Occipital lobe (tissue), 2 donors: ENCODE results near the gene SOST. TPM values are rescaled to one million over a fixed set of nuclear protein-coding genes. Genes with fewer than 3 reads are reported as not detected.
A peak's percentile ranks its signal among the peaks of the same experiment; 100 is the strongest.

Source experiments
- DNase-seq: peaks from one replicate; lab custom pipeline; 2025; lab: John Stamatoyannopoulos, UW
- total RNA-seq: library from RNA; depleted of rRNA; stranded (reverse); fragments of >200 nt; gene quantifications from one replicate; pipeline ENCODE4 v1.2.3, GENCODE V29; 2014

SOST gene
- total RNA-seq, 1 donor from 2014 or later, result not detected

DNA sequence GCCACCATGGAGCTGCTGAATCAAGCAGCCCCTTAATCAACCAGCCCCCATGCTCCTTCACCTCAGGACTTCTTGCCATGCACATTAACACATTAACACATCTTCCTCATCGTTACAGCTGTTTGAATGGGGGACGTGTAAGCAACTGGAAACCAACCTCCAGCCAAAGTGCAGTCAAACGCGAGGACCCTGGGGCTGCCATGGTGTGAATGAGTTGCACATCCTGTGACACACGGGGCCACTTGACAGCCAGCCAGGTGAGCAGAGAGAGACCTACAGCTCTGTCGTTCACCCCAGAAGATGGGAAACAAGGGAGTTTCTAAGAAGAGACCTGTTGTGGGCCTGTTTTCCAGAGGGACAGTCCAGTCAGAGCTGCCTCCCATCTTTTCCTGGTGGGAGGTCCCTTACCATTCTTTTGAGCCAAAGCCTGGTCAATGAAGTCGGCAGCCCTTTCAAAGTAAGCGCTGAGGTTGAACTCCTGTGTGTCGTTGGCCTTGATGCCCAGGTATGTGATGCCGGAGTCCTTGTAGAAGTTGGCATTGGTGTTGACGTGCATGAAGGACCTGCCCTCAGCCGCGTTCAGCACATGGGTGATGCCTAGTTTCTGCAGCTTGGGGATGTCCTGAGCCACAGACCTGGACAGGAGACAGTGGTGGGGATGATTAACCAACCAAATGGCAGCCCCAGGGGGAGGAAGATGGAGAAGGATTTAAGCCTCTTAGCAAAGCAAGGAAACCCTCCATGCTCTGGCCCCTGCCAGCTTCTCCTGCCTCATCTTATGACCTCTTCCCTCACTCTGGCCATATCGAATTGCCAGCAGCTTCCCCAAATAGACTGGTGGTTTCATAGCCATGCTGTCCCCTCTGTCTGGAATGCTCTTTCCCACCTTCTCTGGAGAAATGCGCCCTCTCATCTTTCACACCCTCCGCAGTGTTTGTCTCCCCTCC is 16.0 kb upstream of the SOST start:
- no peak for DNase-seq

DNA sequence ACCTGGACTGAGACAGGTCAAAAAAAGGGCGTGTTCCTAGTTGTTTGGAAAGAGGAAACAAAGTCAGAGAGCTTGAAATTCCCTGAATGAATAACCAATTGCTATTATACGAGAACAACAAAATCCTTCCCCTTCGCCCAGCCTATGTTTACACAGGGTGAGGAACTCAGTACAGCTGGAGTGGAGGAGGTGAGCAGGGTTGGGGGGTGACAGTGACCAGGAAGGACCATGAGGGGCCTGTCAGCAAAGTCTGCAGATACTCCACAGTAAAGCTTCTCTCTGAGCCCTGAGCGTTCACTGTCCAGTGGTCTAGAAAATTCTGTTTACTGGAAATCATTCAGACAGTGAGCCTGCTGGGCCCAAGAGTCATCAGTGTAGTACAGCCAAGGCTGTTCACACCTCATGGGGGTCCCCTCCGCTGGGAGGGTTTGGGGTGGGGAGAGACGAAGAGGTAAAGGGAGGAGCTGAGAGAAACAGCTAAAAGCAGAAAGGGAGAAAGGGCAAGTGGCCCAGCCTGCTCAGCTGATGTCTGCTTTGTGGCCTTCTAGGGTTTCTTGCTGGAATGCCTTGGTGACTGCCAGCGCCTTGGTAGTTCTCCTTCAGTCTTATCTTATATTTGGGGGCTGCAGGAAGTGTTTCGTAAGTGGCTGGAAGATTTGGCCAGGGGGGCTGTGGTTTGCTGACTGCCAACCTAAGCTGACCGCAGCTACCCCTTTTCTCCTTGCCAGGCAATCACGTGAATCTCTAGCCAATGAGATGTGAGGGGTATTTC is 14.5 kb upstream of the SOST start:
- DNase-seq, result no peak

DNA sequence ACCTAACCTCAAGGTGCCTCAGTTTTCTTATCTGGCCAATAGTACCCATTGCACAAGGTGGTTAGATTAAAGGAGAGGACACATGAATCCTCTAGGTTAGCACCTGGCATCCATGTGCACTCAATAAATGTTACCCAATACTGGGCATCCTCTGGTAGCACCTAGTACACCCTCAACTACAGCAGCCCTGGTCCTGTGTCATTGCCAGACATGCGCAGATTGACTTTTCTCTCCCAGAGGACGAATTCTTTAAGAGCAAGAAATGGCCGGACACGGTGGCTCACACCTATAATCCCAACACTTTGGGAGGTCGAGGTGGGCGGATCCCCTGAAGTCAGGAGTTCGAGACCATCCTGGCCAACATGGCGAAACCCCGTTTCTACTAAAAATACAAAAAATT is 12.9 kb upstream of the SOST start:
- no peak for DNase-seq

DNA sequence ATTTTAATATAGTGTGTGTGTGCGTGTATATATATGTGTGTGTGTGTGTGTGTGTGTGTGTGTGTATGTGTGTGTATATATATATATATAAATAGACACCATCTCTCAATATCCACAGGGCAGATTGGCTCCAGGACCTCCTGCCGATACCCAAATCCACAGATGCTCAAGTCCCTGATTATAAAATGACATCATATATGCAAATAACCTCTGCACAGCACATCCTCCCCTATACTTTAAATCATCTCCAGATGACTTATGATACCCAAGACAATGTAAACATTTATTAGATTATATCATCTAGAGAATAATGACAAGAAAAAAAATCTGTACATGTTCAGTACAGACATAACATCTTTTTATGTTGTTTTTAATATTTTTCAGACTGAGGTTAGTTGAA is 12.4 kb upstream of the SOST start:
- DNase-seq, result no peak

DNA sequence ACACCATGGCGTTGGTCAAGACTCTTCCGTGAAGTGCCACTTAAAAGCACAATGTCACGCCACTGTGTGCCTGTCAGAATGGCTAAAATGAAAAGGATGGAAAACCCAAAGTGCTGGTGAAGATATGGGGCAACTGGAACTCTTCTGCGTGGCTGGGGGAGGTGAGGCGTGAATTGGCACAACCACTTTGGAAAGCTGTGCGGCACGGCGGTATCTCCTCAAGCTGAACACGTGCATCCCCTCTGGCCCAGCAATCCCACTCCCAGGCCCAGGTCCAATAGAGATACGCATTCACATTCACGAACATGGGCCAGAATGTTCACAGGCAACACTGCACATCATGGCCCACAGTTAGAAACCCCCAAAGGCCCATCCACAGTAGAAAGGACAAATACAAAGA is 11.3 kb upstream of the SOST start:
- DNase-seq, result no peak

DNA sequence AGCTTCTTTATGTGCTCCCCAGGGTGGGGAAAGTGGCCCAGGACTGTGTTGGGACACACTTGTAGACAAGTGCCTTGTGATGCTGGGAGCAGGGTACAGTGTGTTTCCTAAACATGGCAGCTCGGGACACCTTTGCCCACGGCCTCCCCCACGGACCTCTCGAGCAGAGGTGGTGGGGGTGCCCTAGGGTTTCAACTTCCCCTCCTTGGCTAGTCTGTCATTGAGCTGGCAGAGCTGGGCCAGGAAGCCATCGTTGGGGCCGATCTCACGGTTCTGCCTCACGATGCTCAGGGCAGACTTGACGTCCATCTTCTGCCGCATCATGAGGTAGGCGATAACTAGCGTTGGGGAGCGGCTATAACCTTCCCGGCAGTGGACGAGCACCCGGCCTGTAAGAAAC is 10.8 kb upstream of the SOST start:
- no peak for DNase-seq

DNA sequence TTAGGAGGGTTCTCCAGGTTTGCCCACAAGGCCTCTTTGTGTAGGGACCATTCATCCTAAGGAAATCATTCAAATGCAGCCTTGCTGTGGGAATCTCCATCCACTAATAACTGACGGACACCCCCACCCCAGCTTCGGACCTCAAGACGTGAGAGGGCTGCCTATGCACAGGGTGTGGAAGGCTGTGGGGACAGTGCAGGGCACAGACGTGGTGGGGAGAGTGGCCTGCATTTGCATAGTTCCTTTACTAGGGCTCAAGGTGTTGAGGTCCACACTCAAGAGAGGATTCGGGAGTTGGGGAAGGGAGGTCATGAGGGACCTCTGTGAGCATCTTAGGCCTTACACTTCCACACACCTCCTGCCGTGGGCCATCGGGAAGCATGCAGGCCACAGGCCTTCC is 10.4 kb upstream of the SOST start:
- DNase-seq, result no peak

DNA sequence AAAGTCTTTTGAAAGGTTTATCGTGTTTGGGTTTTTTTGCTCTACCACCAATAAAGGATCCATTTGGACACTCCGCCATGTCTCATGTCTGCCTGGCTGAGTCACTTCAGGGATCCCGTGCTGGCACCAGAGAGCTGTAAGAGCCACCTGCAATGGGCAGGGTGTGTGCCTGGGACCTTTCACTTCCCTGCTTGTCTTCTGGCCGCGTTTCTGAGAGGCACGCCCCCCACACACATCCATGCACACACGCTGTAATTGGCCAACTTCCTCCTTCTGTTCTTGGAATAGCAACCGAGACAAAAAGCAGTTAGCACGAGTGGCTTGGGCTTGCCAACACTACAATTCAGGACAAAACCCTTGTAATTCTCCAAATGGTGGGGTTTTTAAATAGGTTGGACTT is 9.8 kb upstream of the SOST start:
- no peak for DNase-seq

DNA sequence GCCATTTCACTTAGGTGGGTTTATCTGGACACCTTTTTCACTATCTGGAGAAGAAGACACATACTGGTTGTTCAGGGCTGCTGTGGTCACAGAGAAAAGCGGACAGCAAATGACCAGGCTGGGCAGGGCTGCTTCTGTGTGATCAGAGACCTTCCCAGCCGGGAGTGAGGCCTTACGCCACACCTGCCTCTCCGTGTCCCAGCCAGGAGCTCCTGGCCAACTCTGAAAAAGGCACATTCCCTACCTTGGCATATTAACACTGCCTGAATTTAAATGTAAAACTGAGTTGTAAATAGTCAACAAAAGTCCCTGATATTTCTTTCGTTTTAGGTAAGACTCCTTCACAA is 9.1 kb upstream of the SOST start:
- no peak for DNase-seq

DNA sequence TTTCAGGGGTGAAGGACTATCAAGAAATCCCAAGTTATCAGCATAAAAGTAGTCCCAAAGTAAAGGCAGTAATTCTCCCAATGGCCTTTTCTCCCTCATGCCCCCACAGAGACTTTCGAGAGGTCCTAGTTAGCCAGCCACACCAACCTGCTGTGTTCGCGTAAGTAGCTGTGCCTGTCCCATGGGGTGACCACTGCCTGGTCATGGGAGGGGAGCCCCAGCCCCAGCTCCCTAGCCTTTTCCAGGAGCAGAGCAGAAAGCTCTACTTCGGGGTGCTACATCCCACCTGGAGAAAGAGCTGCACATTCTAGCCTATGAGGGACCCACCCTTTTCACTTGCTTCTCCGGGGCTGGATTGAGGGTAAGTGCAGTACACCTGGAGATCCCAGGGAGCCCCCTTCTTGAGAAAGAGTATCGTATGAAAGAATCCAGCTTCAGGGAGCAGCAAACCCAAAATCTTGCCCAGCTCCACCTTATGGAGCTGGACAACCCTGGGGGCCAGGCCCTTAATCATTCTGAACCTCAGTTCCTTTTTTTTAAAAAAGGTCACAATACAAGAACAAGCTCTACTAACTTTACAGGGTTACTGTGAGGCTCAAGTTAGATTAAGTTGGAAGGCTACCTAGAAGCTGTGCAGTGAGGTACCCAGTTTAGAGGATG is 8.6 kb upstream of the SOST start:
- no peak for DNase-seq

DNA sequence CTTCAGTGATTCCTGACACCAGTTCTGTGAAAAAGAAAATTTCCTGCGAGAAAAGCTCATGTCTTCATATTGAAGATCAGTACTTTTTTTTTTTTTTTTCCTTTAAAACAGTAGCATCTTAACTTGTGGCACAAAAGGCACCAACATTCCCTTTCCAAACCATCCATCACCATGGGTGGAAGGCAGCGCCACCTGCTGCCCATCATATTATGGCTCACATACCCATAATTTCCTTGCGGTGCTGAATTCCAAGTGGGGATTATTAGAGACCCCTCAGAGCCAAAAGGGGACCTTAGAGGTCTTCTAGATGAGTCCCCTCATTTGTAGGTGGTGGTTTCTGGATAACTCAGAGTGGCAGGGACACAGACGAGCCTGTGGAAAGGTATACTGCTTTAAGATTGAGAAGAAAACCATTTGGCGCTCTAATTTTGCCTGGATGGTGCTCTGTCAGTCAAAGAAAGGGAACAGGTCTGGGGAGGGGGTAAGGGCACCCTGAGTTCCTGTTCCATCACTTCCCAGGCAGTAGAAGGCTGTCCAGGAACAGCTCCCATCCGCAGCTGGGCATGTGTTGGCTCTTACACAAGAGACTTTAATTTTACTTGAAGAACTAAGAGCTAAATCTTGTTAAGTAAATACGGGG is 7.9 kb upstream of the SOST start:
- peak; percentile 32 for DNase-seq

DNA sequence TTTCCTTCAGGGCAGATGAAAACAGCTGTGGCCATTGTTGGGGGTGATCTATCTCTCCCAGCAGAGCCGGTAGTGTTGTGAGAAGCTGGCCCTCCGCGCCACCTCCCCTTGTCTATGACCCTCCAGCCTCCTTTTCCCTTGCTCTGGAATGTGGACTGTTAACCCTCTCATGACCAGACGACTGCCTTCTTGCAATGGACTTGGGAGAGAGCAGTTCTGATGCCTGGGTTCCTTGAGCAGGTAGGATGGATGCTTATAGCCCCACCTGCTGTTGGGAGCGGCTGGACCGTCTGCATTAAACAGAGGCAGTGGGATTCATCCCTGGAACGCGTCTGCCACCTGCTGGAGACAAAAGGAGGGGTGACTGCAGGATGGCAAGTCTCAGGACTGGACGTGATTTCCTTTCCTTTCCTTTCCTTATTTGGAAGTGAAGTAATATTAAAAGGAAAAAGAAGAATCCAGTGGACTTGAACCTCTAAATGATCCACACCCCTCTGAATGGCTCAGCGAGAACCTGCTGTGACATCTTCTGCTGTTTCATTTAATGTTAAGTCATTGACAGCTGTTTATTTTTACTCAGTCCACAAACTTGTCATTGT is 1.8 kb upstream of the SOST start:
- peak; percentile 89 for DNase-seq

DNA sequence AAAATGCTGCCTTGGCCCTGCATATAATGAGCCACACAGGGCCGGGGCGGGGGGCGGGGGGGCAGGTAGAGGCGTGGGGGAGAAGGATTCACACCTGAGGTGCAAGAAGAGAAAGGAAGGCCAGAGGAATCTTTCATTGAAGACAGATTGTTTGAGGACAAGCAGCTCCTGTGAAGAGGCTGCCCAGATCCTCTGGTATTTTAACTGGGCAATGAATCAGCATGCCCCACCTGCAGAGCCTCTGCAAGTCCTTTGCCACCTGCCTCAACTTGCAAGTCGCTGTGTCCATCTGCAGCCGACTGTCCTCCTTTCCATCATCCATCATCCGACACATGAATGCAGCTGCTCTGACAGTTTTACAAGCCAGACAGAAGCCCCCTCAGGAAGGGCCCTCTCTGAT is 1.2 kb upstream of the SOST start:
- no peak for DNase-seq

DNA sequence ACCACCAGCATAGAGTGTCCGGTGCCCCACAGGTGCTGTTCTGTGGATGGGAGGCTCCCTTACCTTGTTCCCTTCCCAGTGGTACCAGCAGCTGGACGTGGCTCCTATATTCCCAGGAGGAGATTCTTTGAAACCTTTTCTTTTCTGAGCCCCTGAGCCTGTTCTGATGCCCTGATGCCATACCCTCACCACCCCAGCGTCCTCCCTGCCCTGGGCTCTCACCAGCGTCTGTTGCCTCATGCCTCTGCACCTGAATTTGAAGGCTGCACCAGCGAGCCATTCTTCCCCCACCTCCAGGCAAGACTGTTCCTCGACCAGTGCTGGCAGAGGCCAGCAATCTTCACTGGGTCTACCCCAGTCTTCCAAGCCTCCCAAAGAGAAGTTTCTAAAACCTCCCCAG is 505 bp downstream of the SOST start:
- DNase-seq, result no peak

DNA sequence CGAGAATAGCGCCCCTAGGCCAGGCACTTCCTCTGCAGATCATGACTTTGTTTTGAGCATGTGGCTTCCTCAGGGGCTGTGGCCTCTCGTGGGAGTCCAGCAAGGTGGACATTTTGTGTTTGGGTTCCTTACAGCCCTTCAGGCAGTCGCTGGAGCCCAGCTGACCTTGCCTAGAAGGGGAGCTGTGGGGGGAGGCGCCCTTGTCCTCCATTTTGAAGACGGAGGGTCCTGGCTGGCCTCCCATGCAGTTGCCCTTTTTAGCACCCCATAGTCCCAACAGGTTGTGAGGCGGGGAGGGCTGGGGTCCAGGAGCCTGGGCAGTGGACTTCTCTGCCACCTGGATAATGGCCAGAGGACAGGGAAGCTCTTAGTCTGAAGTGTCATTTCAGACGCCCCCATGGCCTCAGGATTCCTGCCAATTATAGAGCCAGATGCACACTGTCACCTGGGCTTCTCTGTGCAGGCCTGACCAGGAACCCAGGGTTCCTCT is 1.4 kb downstream of the SOST start:
- DNase-seq, result no peak

DNA sequence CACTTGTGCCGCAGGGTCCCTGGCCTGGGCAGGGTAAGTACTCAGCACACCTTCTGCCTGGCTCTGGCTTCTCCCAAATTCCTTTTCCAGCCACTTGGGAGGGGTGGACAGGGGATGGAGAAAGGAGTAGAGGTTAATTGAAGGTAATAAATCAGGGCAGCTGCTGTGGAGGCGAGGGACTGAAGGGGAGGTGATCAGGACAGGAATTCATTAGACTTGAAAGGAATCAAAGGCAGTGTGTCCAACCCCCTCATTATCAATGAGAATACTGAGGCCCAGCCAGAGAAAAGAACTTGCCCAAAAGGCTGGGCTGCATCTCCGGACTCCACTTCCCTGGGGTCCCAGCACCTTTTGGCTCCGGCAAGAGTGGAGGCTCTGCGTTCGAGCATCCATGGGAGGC is 2.4 kb downstream of the SOST start:
- no peak for DNase-seq

DNA sequence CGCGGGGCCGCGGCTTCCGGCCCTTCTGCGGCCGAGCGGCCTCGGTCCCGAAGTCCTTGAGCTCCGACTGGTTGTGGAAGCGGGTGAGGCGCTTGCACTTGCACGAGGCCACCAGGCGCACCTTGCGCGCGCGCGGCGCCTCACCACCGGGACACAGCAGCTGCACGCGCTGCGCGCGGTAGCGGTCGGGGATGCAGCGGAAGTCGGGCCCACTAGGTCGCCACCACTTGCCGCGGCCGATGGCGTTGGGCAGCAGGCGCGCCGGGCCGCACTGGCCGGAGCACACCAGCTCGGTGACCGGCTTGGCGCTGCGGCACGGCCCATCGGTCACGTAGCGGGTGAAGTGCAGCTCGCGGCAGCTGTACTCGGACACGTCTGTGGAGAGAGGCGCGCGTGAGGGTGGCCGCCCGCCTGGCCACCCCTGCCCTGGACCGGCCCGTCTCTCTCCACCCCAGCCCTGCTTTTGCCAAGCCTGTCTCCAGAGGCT is 3.2 kb downstream of the SOST start:
- DNase-seq, result no peak

DNA sequence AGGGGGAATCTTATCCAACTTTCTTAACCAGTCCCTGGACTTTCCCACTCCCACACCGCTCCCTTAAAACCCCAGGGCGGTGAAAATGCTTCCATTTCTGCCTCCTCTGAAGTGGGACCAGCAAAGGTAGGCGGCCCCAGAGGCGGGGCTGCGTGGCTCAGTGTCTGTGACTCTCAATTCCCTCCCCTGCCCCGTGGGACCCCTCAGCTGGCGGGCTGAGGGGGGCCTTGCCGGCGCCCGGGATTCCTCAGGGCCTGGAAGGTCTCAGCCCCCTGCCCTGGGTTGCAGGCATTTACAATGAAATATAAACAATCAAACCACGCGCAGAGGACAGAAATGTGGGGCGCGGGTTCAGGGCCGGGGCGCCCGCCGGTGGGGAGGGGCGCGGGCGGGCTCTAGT is 3.6 kb downstream of the SOST start:
- DNase-seq, result no peak

DNA sequence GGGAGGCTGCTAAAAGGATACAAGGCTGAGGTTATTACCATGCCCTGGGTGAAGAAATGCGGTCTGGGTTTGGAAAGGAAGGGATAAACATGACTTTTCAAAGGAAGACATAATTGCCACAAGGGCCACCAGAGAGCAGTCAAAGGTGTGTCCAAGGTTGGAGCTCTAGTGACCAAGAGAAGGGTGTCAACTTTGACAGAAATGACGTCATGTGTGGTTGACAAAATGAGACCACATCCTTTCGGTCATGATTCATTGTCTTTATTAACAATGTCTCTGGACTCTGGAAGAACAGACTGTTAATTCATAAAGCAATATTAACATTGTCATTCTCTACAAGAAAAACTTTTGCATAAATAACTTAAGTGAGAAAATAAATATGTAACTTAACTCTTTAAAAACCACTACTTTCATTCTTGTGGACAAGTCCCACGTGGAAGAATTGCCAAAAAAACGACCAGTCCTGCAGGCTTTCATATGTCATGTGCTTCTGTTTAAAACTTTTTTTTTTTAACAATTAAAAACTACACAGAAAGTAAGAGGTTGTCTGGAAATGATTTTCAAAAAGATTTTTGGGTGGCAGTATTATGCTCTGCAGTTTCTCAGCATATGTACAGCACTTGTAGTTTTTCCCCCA is 5.0 kb downstream of the SOST start:
- DNase-seq, result no peak

DNA sequence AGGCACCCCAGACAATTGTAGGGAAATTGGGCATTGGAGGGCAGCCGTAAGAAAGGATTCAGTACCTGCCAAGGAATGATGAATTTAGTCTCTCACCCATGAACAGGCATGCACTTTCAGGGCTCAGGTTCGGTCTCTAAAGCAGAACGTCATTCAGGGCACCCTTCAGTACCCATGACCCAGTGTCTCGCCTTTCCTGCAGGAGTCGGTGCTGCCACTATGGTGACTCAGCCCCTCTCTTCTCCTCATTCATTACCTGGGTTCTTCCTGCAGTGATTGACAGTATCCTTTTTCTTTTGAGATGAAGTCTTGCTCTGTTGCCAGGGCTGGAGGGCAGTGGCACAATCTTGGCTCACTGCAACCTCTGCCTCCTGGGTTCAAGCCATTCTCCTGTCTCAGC is 8.4 kb downstream of the SOST start:
- DNase-seq, result no peak

DNA sequence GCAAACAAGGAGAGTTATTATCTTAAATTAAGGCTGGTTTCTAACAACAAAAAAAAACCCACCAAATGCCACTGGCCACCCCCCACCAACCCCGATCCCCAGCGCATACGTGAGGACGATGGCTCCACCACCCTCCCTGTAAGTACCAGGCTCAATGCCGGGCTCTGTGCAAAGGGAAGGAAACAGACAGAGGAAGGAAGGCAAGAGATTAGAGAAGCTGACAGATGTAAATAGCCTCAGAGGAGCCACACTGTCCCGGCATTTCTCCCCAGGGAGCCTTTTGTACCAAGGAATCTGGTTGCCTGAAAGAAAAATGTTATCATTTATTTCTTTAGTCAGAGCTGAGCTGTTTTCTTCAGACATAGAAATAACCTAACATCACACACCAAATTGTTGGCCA is 13.1 kb downstream of the SOST start:
- DNase-seq, result no peak
